ENCODE measurements around the gene SYNE2.
"Not testable (repeated sequence)": the region's sequence is repeated elsewhere in the genome, so short reads cannot be mapped to it uniquely, and the experiment has no call there.

The SYNE2 gene

GRCh38 chr14:64117671-64118402 lies 265.0 kb downstream of the SYNE2 start:
- DNase-seq (ENCODE audit: low read depth) = no peak
- H3K4me3 ChIP-seq (ENCODE audit: low read depth, low read length) = no peak overlapping the region
- no peak for TF ChIP-seq MYC (IDR thresholded peaks at IDR 0.05; ENCODE audit: low read depth, low read length)

GRCh38 chr14:64118403-64118742 lies 265.6 kb downstream of the SYNE2 start:
- DNase-seq (ENCODE audit: low read depth); H3K4me3 ChIP-seq (ENCODE audit: low read depth, low read length): not testable (repeated sequence)

GRCh38 chr14:64118892-64119291 lies 266.1 kb downstream of the SYNE2 start:
- no peak for DNase-seq (ENCODE audit: low read depth)
- TF ChIP-seq CTCF (IDR thresholded peaks at IDR 0.05; ENCODE audit: low read depth, low read length) (no peak), MAX (IDR thresholded peaks at IDR 0.05; ENCODE audit: low read depth, low read length) (no peak), MYC (IDR thresholded peaks at IDR 0.05; ENCODE audit: low read depth, low read length) (no peak), POLR2A (IDR thresholded peaks at IDR 0.05; ENCODE audit: extremely low read depth, insufficient read length) (no peak)
- H3K4me3 ChIP-seq (ENCODE audit: low read depth, low read length) = no peak overlapping the region

GRCh38 chr14:64119500-64119899 lies 266.7 kb downstream of the SYNE2 start:
- no peak for TF ChIP-seq MYC (IDR thresholded peaks at IDR 0.05; ENCODE audit: low read depth, low read length)
- H3K4me3 ChIP-seq (ENCODE audit: low read depth, low read length) = no peak overlapping the region
- no peak for DNase-seq (ENCODE audit: low read depth)

GRCh38 chr14:64119980-64120379 lies 267.2 kb downstream of the SYNE2 start:
- TF ChIP-seq POLR2A (IDR thresholded peaks at IDR 0.05; ENCODE audit: extremely low read depth, insufficient read length) (no peak), MAX (IDR thresholded peaks at IDR 0.05; ENCODE audit: low read depth, low read length) (no peak), MYC (IDR thresholded peaks at IDR 0.05; ENCODE audit: low read depth, low read length) (no peak), CTCF (IDR thresholded peaks at IDR 0.05; ENCODE audit: low read depth, low read length) (no peak)
- DNase-seq (ENCODE audit: low read depth) = no peak
- no peak overlapping the region for H3K4me3 ChIP-seq (ENCODE audit: low read depth, low read length)

GRCh38 chr14:64123241-64123822 lies 270.5 kb downstream of the SYNE2 start:
- no peak for DNase-seq (ENCODE audit: low read depth)
- no peak overlapping the region for H3K4me3 ChIP-seq (ENCODE audit: low read depth, low read length)
- TF ChIP-seq MYC (IDR thresholded peaks at IDR 0.05; ENCODE audit: low read depth, low read length) (no peak), POLR2A (IDR thresholded peaks at IDR 0.05; ENCODE audit: extremely low read depth, insufficient read length) (no peak), CTCF (IDR thresholded peaks at IDR 0.05; ENCODE audit: low read depth, low read length) (no peak), MAX (IDR thresholded peaks at IDR 0.05; ENCODE audit: low read depth, low read length) (no peak)

GRCh38 chr14:64125270-64125669 lies 272.5 kb downstream of the SYNE2 start:
- H3K4me3 ChIP-seq (ENCODE audit: low read depth, low read length) = no peak overlapping the region
- TF ChIP-seq POLR2A (IDR thresholded peaks at IDR 0.05; ENCODE audit: extremely low read depth, insufficient read length) = no peak
- TF ChIP-seq MYC (IDR thresholded peaks at IDR 0.05; ENCODE audit: low read depth, low read length) = no peak
- no peak for DNase-seq (ENCODE audit: low read depth)

- DNase-seq (ENCODE audit: low read depth) = no peak
- no peak overlapping the region for H3K4me3 ChIP-seq (ENCODE audit: low read depth, low read length)
- TF ChIP-seq CTCF (IDR thresholded peaks at IDR 0.05; ENCODE audit: low read depth, low read length) (no peak), MYC (IDR thresholded peaks at IDR 0.05; ENCODE audit: low read depth, low read length) (no peak), MAX (IDR thresholded peaks at IDR 0.05; ENCODE audit: low read depth, low read length) (no peak), POLR2A (IDR thresholded peaks at IDR 0.05; ENCODE audit: extremely low read depth, insufficient read length) (no peak)
Measured at GRCh38 chr14:64126548-64126947, 273.7 kb downstream of the SYNE2 start.

Measured in NB4 (cell line).